PC-9 (cell line): Measurements from ENCODE around the gene MCFD2. TPM values are rescaled to one million over a fixed set of nuclear protein-coding genes. Genes with fewer than 3 reads are reported as not detected.

ENCODE experiments used
- BruUV-seq: library from RNA; stranded (reverse); fragments of 400-500 nt; replicated peaks from 2 replicates; lab custom pipeline; 2021; lab: Mats Ljungman, UMichigan
- CTCF ChIA-PET: fragments of 300-600 bp; sonication (Branson Sonifier 250); formaldehyde crosslinking; loops from one replicate; lab custom pipeline; 2022; ENCODE audit warnings: antibody characterized with exemption; lab: Charles Lee
- POLR2A ChIA-PET: fragments of 300-600 bp; sonication (Branson Sonifier 250); formaldehyde crosslinking; loops from one replicate; lab custom pipeline; 2022; ENCODE audit warnings: antibody characterized with exemption; ENCODE audit not compliant: unreplicated experiment; lab: Charles Lee
- DNase-seq, 2 experiments: peaks; one replicate each; pipeline versions ENCODE4 v3.0.0 to v3.0.0-alpha.2; 2015 to 2022; ENCODE audit warnings: mixed read lengths in 1 of 2
- H2AFZ ChIP-seq: fragments of 200-600 bp; sonication (generic); 2 replicates; pipeline ENCODE4 v1.8.1; 2017; ENCODE audit warnings: antibody characterized with exemption
- H3F3A ChIP-seq: fragments of 200-600 bp; sonication (generic); 2 replicates; pipeline ENCODE4 v1.8.1; 2017; ENCODE audit warnings: antibody characterized with exemption, mild to moderate bottlenecking, low read depth; ENCODE audit not compliant: insufficient read depth
- H3K27ac ChIP-seq: fragments of 200-600 bp; sonication (generic); 2 replicates; pipeline ENCODE4 v1.6.1; 2016; ENCODE audit warnings: mixed run types
- H3K27me3 ChIP-seq: fragments of 200-600 bp; sonication (generic); 2 replicates; pipeline ENCODE4 v1.6.1; 2016; ENCODE audit warnings: low read depth, mixed run types; ENCODE audit not compliant: insufficient read depth
- H3K36me3 ChIP-seq: fragments of 200-600 bp; sonication (generic); 2 replicates; pipeline ENCODE4 v1.6.1; 2016; ENCODE audit warnings: low read depth, mixed run types
- H3K4me1 ChIP-seq: fragments of 200-600 bp; sonication (generic); replicated peaks from 2 replicates; pipeline ENCODE4 v1.6.1; 2016; ENCODE audit warnings: mixed run types; ENCODE audit not compliant: insufficient read depth
- H3K4me2 ChIP-seq: fragments of 200-600 bp; sonication (generic); 2 replicates; pipeline ENCODE4 v1.6.1; 2017; ENCODE audit warnings: mixed run types
- H3K4me3 ChIP-seq: fragments of 200-600 bp; sonication (generic); 2 replicates; pipeline ENCODE4 v1.6.1; 2016; ENCODE audit warnings: mixed run types
- H3K79me2 ChIP-seq: fragments of 200-600 bp; sonication (generic); 2 replicates; pipeline ENCODE4 v1.6.1; 2017; ENCODE audit warnings: low read depth, mixed run types
- H3K9me2 ChIP-seq: fragments of 200-600 bp; sonication (generic); 2 replicates; pipeline ENCODE4 v1.8.1; 2017; ENCODE audit warnings: mild to moderate bottlenecking; ENCODE audit not compliant: insufficient read depth
- H3K9me3 ChIP-seq: fragments of 200-600 bp; sonication (generic); 2 replicates; pipeline ENCODE4 v1.8.1; 2016; ENCODE audit warnings: low read depth; ENCODE audit not compliant: insufficient read depth
- H4K20me1 ChIP-seq: fragments of 200-600 bp; sonication (generic); 2 replicates; pipeline ENCODE4 v1.8.1; 2017; ENCODE audit not compliant: insufficient read depth
- CTCF ChIP-seq: fragments of 200-600 bp; sonication (generic); conservative IDR thresholded peaks from 2 replicates; pipeline ENCODE4 v1.6.1; 2017; ENCODE audit warnings: mixed run types, antibody characterized with exemption, mild to moderate bottlenecking, moderate library complexity
- EZH2 ChIP-seq: fragments of 200-600 bp; sonication (generic); IDR thresholded peaks from 2 replicates; pipeline ENCODE4 v1.8.0; 2017; ENCODE audit warnings: antibody characterized with exemption, low read depth
- intact Hi-C: fragments of 100-400 bp; cut with micrococcal nuclease; formaldehyde crosslinking; loops from one replicate; pipeline ENCODE4 v1.10.0; 2022; ENCODE audit not compliant: unreplicated experiment
- total RNA-seq: library from RNA; stranded (reverse); gene quantifications from 2 replicates; pipeline ENCODE4 v1.2.3, GENCODE V29; 2021

The MCFD2 gene
- total RNA-seq, 1 experiment from 2014 or later: 163 TPM

- Histone ChIP-seq H3K4me1 (peaks cover 52% of the 10 kb centered on the region), H3K9me3 (peaks cover 7% of the 10 kb centered on the region), H3K36me3 (0 out of 2 replicates have a peak, but pooled peaks cover 6% of the 10 kb centered on the region), H2AFZ (no peak overlapping the region), H3K79me2 (peaks cover 16% of the 10 kb centered on the region; the same call in 1 of the 2 replicates), H3K4me2 (no peak overlapping the region), H4K20me1 (no peaks in the 10 kb centered on the region), H3K27me3 (no peaks in the 10 kb centered on the region), H3K9me2 (no peaks in the 10 kb centered on the region), H3K27ac (no peak overlapping the region), H3F3A (peaks cover 39% of the 10 kb centered on the region), H3K4me3 (no peak overlapping the region)
- BruUV-seq: no TSS peak
- TF ChIP-seq CTCF (no peak), EZH2 (no peak)
- ChIA-PET POLR2A (no interaction called here), CTCF (no interaction called here)
- no peak for DNase-seq
- intact Hi-C loops: no loop called here
Observed at GRCh38 chr2:46926863-46927262, 11.3 kb upstream of the MCFD2 start.

- H3K79me2 ChIP-seq: peaks cover 28% of the 10 kb centered on the region
- POLR2A ChIA-PET: interaction anchor here (0.6 to 0.7 kb wide), 2 partner anchors 49 to 591 kb away, joined by 3 to 4 read pairs; no protein-coding TSS in a partner anchor
- DNase-seq: peak; percentile 8 to 87
- no peaks in the 10 kb centered on the region for H4K20me1 ChIP-seq
- intact Hi-C loops: no loop called here
- H3K27me3 ChIP-seq: no peaks in the 10 kb centered on the region
- no TSS peak for BruUV-seq
- peak overlapping the region; percentile 57 for H3K4me2 ChIP-seq
- H3K4me1 ChIP-seq: peaks cover 64% of the 10 kb centered on the region
- no peak overlapping the region; the same call in 1 of the 2 replicates for H3K4me3 ChIP-seq
- H3K9me3 ChIP-seq: peaks cover 7% of the 10 kb centered on the region
- H3F3A ChIP-seq: peaks cover 49% of the 10 kb centered on the region
- H3K36me3 ChIP-seq: 0 out of 2 replicates have a peak, but pooled peaks cover 6% of the 10 kb centered on the region
- CTCF ChIA-PET: interaction anchor here (0.9 kb wide), 1 partner anchor 14 kb away, joined by 3 read pairs; no protein-coding TSS in a partner anchor
- no peak overlapping the region; the same call in 1 of the 2 replicates for H2AFZ ChIP-seq
- TF ChIP-seq CTCF (no peak; the same call in 1 of the 2 replicates), EZH2 (no peak)
- no peaks in the 10 kb centered on the region for H3K9me2 ChIP-seq
- H3K27ac ChIP-seq: peak overlapping the region; percentile 74
Observed at GRCh38 chr2:46925474-46926351, 10.1 kb upstream of the MCFD2 start.

- Histone ChIP-seq H3K9me2 (no peaks in the 10 kb centered on the region), H3K4me1 (peaks cover 61% of the 10 kb centered on the region), H3K27me3 (no peaks in the 10 kb centered on the region), H3F3A (peaks cover 45% of the 10 kb centered on the region), H3K27ac (peak overlapping the region; percentile 74), H3K4me3 (no peak overlapping the region), H3K9me3 (peaks cover 7% of the 10 kb centered on the region), H3K79me2 (peaks cover 37% of the 10 kb centered on the region), H2AFZ (no peak overlapping the region), H3K4me2 (no peak overlapping the region), H4K20me1 (no peaks in the 10 kb centered on the region), H3K36me3 (0 out of 2 replicates have a peak, but pooled peaks cover 6% of the 10 kb centered on the region)
- BruUV-seq: no TSS peak
- intact Hi-C loops: no loop called here
- no peak for TF ChIP-seq CTCF
- TF ChIP-seq EZH2: no peak
- ChIA-PET CTCF (interaction anchor here (0.6 to 0.7 kb wide), 2 partner anchors 10 to 280 kb away, joined by 3 read pairs; no protein-coding TSS in a partner anchor), POLR2A (interaction anchor here (0.6 kb wide), 1 partner anchor 771 kb away, joined by 7 read pairs; no protein-coding TSS in a partner anchor)
- DNase-seq: no peak
Observed at GRCh38 chr2:46924608-46925007, 9.0 kb upstream of the MCFD2 start.
